Stimulated activated CD4-positive, alpha-beta T cell treated with anti-CD3 and anti-CD28 coated beads, Interleukin-4, amount 100 ng/mL, for 48 hours (primary cell): ENCODE results near the gene TWIST2.

Source experiments
- DNase-seq, 2 donors: peaks; one replicate each; pipeline ENCODE4 v3.0.0-alpha.2; 2020; ENCODE audit warnings: low read depth in 2 of 2

The TWIST2 gene

DNA sequence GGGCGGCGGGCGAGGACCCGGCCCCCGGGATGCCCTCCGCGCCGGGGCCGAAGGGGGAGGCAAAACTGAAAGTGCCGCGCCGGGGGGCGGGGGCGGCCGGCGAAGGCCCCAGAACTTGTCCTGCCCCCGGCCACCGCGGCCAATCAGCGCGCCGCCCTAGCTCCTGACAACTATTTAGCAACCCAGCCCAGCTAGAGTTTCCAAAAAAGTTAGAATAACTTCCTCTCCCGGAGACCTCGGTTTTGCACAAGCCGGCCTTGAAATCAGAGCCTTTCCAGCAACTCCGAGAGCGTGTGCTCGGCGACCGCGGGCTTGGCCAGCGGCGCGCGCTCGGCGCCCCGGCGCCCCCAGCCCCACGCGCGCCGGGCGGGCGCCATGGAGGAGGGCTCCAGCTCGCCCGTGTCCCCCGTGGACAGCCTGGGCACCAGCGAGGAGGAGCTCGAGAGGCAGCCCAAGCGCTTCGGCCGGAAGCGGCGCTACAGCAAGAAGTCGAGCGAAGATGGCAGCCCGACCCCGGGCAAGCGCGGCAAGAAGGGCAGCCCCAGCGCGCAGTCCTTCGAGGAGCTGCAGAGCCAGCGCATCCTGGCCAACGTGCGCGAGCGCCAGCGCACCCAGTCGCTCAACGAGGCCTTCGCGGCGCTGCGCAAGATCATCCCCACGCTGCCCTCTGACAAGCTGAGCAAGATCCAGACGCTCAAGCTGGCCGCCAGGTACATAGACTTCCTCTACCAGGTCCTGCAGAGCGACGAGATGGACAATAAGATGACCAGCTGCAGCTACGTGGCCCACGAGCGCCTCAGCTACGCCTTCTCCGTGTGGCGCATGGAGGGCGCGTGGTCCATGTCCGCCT lies at the start of gene TWIST2:
TSS of gene TWIST2 (plus strand) at position 245 of the 850 bp plus-strand sequence. CDS start at position 376, 131 bp downstream.
- DNase-seq = no peak

- no peak for DNase-seq
Measured at GRCh38 chr2:238801791-238802190, 46.1 kb upstream of the TWIST2 start.

GRCh38 chr2:238802957-238803356 lies 44.9 kb upstream of the TWIST2 start:
- DNase-seq = no peak

DNA sequence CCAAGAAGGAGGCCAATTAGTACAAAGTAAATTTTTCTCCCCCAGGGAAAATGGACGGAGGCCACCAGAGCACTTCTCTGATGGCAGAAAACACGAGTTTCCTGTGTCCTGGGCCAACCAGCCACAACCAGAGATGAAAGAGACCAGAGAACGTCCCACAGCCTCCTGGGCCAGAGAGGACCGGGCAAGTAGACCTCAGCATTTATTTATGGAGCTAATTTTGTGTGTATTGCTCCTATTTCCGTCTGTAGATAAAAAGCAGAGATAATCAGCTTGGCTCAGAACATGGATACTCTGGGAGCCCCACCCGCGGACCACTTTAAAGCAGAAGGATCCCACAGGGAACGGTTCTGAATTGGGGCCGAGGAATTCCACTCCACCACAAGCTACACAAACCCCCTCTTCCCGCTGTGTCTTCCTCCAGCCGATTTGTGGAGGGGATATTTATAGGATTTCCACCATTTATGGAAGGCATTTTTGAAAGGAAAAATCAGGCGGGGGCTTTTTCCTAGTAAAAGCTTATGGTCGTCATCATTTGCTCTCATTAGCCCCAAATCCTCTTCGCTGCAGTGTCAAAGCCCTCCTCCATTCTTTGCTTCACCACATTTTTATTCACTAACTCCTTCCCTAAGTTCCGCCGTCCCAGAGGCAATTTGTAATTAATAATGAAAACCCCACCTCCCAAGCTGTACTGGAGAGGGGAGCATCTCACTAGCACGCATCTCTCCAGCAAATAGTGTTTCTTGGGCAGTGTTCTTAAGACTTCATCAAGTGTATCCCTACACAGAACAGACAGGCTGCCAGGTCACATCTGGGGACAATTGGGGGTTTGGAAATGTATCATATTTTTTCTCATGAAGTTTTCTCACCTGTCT lies 43.7 kb upstream of the TWIST2 start:
- DNase-seq = no peak

- no peak for DNase-seq
Measured at GRCh38 chr2:238808761-238809160, 39.1 kb upstream of the TWIST2 start.

DNA sequence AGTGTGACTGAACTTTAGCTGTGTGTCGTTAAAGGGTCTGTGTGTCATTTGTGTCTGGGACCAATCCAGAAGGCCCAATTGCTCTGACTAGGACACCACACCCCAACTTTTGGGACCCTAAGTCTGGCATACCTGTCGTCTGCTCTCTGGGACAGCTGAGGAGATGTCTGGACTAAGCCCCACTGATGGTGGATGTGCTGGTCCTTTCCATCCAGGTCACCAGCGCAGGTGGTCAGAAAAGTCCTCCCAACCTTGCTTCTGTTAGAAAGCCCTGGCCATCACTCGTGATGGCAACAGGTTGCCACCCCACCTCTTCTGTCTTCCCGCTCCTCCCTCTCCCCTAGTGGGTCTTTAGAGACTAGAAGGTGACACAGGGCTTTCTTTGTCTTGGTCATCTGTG lies 37.6 kb upstream of the TWIST2 start:
- DNase-seq = no peak

- no peak for DNase-seq
Measured at GRCh38 chr2:238811293-238811692, 36.6 kb upstream of the TWIST2 start.

GRCh38 chr2:238811759-238812158 lies 36.1 kb upstream of the TWIST2 start:
- no peak for DNase-seq

DNA sequence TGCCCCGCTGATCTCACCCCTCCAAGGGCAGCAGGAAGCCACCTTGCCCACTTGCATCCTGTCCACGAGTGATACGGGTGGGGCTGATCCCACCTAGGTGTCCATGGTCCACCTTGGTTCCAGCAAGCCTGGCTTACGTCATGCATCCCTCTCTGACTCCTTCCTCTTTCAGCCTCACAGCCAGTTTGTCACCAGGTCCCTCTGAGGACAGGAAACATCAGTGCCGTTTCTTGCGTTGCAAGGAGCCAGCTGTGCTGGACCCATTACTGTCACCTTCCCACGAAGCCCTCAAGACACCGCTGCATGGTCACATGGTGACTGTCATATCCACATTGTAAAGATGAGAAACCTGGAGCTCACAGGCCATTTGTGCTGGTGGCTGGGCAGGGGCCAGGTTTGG lies 34.8 kb upstream of the TWIST2 start:
- DNase-seq = no peak

DNA sequence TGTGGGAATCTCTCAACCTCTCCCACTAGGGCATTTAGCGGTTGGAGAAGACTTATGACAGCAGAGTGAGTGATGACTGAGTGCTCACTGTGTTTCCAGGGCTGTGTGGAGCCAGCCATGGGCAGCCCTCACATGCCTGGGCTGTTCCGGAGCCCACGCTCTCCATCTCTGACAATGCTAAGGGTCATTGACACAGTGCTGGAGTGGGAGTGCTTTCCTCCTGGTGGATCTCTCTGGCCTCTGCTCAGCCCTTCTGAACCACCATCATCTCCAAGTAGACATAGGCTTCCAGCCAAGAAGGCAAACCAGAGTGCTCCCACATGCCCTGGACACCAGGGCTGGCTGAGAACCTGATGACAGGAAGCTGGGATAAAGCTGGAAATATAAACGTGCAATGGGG lies 33.1 kb upstream of the TWIST2 start:
- DNase-seq = no peak

- no peak for DNase-seq
Measured at GRCh38 chr2:238816291-238816690, 31.6 kb upstream of the TWIST2 start.

DNA sequence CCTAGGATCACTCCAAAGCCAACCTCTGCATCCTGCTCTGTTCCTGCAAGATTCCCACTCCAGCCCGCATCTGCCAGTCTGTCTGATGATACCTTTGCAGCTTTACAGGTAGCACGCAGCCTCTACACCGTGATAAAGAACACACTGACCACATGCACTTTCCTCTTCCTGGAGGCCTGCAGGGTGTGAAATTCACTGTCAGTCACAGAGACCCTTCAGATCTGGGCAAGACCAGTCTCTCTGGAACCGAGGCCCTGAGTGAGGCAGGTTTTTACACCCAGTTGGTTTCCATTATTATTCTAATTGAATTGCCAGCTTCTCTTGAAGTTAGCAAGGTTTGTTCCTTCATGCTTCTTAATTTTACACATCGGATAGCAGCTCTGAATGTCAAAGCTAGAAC lies 30.5 kb upstream of the TWIST2 start:
- DNase-seq = no peak

GRCh38 chr2:238817891-238818290 lies 30.0 kb upstream of the TWIST2 start:
- DNase-seq = no peak

DNA sequence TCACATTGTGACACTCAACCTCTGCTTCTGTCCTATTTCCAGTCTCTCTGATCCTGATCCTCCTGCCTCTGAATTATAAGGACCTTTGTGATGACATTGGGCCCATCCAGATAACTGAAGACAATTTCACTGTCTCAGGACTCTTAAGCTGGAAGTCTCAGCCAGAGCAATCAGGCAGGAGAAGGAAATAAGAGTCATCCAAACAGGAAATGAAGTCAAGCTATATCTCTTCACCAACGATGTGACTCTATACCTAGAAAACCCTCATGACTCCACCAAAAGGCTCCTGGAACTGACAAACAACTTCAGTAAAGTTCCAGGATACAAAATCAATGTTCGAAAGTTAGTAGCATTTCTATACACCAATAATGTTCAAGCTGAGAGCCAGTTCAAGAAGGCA lies 29.3 kb upstream of the TWIST2 start:
- DNase-seq = no peak

GRCh38 chr2:238820197-238820596 lies 27.7 kb upstream of the TWIST2 start:
- DNase-seq = no peak

GRCh38 chr2:238820916-238821315 lies 27.0 kb upstream of the TWIST2 start:
- DNase-seq = no peak

- no peak for DNase-seq
Measured at GRCh38 chr2:238821391-238821790, 26.5 kb upstream of the TWIST2 start.

DNA sequence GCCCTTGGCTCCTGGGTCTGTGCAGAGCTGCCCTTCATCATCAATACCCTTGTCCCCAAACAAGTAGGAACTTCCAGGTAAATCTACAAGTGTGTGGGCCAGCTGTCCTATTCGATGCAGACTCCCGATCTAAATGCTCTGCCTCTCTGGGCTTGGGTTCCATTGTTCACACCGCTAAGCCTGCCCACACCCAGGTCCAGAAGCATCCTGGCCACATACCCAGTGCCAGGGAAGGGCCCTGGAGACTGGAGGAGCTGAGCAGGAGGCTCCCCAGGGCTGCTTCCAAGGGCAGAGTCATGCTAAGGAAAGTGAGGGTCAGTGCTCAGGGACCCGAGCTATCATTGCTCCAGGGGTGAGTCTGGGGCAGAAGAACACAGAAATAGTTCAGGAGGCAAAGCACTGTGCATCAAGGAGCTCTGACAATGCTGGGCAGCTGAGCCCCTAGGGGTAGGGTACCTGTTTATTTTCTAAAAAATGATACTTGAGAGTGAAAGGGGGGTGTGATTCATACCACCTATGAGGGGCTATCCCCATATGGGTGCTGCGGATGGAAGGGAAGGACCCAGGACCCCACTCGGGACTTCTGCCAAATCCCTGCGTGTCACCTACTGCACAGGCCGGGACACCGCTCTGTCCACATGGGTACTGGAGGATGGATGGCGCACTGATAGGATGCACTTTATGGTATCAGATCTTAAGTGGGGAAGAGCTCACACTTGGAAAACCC lies 25.8 kb upstream of the TWIST2 start:
- no peak for DNase-seq

DNA sequence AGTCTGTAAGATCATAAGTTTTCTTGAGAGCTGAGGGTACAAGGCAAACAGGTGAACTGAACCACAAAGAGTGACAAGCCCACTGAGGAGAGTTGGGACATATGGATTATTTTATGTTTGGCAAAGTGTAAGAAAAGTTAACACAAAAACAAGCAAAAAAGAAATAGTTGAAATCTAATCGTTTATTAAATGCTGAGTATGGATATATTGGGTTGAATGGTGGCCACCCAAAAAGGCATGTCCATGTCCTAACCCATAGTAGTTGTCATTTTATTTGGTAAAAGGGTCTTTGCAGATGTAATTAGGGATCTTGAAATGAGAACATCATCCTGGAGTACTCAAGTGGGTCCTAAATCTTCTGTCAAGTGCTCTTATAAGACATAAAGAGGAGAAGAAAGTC lies 24.9 kb upstream of the TWIST2 start:
- DNase-seq = no peak

DNA sequence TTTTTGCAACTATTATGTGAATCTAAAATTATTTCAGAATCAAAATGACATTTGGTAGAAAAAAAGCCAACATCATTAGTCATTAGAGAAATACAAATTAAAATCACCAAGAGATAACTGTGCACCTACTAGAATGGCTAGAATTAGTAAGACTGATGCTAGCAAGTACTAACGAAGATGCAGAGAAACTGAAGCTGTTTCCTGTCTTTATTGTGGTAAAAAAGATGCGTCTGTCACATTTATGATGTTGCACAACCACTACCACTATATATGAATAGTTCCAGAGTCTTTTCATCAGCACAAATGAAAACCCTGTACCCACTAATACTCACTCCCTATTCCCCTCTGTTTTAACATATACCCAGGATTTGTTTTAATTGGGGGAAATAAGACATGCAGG lies 16.7 kb upstream of the TWIST2 start:
- DNase-seq = no peak

DNA sequence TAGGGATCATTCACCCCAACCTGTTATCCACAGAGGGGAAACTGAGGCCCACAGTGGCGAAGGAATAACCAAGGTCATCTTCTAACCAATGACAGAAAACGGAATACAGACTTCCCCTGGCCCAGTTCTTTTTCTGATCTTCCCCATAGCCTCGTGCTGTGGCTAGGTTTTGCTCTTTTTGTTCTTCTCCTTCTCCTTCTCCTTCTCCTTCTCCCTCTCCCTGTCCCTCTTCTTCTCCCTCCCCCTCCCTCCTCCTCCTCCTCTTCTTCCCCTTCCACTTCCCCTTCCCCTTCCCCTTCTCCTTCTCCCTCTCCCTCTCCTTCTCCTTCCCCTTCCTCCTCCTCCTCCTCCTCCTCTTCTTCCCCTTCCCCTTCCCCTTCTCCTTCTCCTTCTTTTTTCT lies 12.9 kb upstream of the TWIST2 start:
- DNase-seq = no peak

GRCh38 chr2:238835726-238836301 lies 12.1 kb upstream of the TWIST2 start:
- DNase-seq = no peak
